ENCODE data around the gene INPP5D.
"Not testable (repeated sequence)": the region's sequence is repeated elsewhere in the genome, so short reads cannot be mapped to it uniquely, and the experiment has no call there.

INPP5D gene

GRCh38 chr2:233178994-233179847, 119.1 kb downstream of the INPP5D start:
- DNase-seq (ENCODE audit: low read depth in 2 of 2) = no peak

GRCh38 chr2:233179848-233180366, 119.8 kb downstream of the INPP5D start:
- DNase-seq (ENCODE audit: low read depth in 2 of 2) = no peak

GRCh38 chr2:233183869-233184418, 123.8 kb downstream of the INPP5D start:
- no peak for DNase-seq (ENCODE audit: low read depth in 2 of 2)

- no peak for DNase-seq (ENCODE audit: low read depth in 2 of 2)
Observed at GRCh38 chr2:233184669-233185068, 124.5 kb downstream of the INPP5D start.

GRCh38 chr2:233185330-233185729, 125.2 kb downstream of the INPP5D start:
- DNase-seq (ENCODE audit: low read depth in 2 of 2) = no peak

- DNase-seq (ENCODE audit: low read depth in 2 of 2) = no peak
Observed at GRCh38 chr2:233185963-233186362, 125.8 kb downstream of the INPP5D start.

- no peak for DNase-seq (ENCODE audit: low read depth in 2 of 2)
Observed at GRCh38 chr2:233186851-233187250, 126.7 kb downstream of the INPP5D start.

- DNase-seq (ENCODE audit: low read depth in 2 of 2) = no peak
Observed at GRCh38 chr2:233189025-233189424, 128.9 kb downstream of the INPP5D start.

GRCh38 chr2:233191016-233191415, 130.9 kb downstream of the INPP5D start:
- not testable (repeated sequence) for DNase-seq (ENCODE audit: low read depth in 2 of 2)

- DNase-seq (ENCODE audit: low read depth in 2 of 2) = no peak
Observed at GRCh38 chr2:233193738-233194137, 133.6 kb downstream of the INPP5D start.

GRCh38 chr2:233195027-233195426, 134.9 kb downstream of the INPP5D start:
- no peak for DNase-seq (ENCODE audit: low read depth in 2 of 2)

- DNase-seq (ENCODE audit: low read depth in 2 of 2) = no peak
Observed at GRCh38 chr2:233197022-233197421, 136.9 kb downstream of the INPP5D start.

GRCh38 chr2:233198026-233198425, 137.9 kb downstream of the INPP5D start:
- no peak for DNase-seq (ENCODE audit: low read depth in 2 of 2)

- DNase-seq (ENCODE audit: low read depth in 2 of 2) = no peak
Observed at GRCh38 chr2:233199870-233200269, 139.7 kb downstream of the INPP5D start.

GRCh38 chr2:233200790-233201189, 140.6 kb downstream of the INPP5D start:
- DNase-seq (ENCODE audit: low read depth in 2 of 2) = not testable (repeated sequence)

GRCh38 chr2:233201258-233202013, 141.3 kb downstream of the INPP5D start:
- no peak for DNase-seq (ENCODE audit: low read depth in 2 of 2)

GRCh38 chr2:233202531-233202944, 142.4 kb downstream of the INPP5D start:
- DNase-seq (ENCODE audit: low read depth in 2 of 2) = no peak

- no peak for DNase-seq (ENCODE audit: low read depth in 2 of 2)
Observed at GRCh38 chr2:233203060-233203459, 142.9 kb downstream of the INPP5D start.

GRCh38 chr2:233204286-233204936, 144.3 kb downstream of the INPP5D start:
- no peak for DNase-seq (ENCODE audit: low read depth in 2 of 2)

- no peak for DNase-seq (ENCODE audit: low read depth in 2 of 2)
Observed at GRCh38 chr2:233208382-233209116, 148.4 kb downstream of the INPP5D start.

- DNase-seq (ENCODE audit: low read depth in 2 of 2) = no peak
Observed at GRCh38 chr2:233209117-233209532, 149.0 kb downstream of the INPP5D start.
